Measurements from ENCODE around the gene PTH2R.

The PTH2R gene

DNA sequence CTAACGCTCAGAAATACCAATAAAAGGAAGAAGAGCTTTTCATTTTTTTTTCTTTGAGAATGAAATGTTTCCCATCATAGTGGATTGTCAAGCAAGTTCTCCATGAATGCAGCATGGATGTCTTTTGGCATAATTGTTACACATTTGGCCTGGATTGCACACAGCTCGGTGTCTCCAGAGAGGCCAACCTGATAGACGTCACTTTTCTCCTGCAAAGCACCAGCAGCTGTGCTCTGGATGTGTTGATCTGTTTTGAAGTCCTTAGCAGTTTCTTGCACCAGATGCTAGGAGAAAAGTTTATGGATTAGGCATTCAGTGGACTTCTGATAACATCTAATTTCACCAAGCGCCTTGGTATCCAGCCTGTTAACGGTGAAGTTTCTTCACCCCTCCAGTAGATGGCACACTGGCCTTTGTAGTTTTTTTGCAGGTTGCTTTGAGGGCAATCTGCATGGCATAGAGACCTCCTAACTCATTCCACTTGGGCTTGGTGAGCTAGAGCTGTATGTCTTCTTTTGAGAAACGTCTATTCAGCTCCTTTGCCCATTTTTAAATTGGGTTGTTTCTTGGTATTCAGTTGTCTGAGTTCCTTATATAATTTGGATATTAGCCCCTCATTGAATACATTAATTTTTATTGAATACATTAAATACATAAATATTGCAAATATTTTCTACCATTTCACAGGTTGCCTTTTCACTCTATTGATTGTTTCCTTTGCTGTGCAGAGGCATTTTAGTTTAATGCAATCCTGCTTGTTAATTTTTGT lies 59.7 kb downstream of the PTH2R start:
- TF ChIP-seq, protein P1, sequence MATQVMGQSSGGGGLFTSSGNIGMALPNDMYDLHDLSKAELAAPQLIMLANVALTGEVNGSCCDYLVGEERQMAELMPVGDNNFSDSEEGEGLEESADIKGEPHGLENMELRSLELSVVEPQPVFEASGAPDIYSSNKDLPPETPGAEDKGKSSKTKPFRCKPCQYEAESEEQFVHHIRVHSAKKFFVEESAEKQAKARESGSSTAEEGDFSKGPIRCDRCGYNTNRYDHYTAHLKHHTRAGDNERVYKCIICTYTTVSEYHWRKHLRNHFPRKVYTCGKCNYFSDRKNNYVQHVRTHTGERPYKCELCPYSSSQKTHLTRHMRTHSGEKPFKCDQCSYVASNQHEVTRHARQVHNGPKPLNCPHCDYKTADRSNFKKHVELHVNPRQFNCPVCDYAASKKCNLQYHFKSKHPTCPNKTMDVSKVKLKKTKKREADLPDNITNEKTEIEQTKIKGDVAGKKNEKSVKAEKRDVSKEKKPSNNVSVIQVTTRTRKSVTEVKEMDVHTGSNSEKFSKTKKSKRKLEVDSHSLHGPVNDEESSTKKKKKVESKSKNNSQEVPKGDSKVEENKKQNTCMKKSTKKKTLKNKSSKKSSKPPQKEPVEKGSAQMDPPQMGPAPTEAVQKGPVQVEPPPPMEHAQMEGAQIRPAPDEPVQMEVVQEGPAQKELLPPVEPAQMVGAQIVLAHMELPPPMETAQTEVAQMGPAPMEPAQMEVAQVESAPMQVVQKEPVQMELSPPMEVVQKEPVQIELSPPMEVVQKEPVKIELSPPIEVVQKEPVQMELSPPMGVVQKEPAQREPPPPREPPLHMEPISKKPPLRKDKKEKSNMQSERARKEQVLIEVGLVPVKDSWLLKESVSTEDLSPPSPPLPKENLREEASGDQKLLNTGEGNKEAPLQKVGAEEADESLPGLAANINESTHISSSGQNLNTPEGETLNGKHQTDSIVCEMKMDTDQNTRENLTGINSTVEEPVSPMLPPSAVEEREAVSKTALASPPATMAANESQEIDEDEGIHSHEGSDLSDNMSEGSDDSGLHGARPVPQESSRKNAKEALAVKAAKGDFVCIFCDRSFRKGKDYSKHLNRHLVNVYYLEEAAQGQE (IDR thresholded peaks at IDR 0.05; ENCODE audit: insufficient replicate concordance, low read depth): no peak
- TF ChIP-seq GABPA (IDR thresholded peaks at IDR 0.05; ENCODE audit: low read depth): no peak
- TF ChIP-seq, protein P2, sequence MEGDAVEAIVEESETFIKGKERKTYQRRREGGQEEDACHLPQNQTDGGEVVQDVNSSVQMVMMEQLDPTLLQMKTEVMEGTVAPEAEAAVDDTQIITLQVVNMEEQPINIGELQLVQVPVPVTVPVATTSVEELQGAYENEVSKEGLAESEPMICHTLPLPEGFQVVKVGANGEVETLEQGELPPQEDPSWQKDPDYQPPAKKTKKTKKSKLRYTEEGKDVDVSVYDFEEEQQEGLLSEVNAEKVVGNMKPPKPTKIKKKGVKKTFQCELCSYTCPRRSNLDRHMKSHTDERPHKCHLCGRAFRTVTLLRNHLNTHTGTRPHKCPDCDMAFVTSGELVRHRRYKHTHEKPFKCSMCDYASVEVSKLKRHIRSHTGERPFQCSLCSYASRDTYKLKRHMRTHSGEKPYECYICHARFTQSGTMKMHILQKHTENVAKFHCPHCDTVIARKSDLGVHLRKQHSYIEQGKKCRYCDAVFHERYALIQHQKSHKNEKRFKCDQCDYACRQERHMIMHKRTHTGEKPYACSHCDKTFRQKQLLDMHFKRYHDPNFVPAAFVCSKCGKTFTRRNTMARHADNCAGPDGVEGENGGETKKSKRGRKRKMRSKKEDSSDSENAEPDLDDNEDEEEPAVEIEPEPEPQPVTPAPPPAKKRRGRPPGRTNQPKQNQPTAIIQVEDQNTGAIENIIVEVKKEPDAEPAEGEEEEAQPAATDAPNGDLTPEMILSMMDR (IDR thresholded peaks at IDR 0.05; ENCODE audit: insufficient read depth, low read length): peak; percentile 56
- TF ChIP-seq POLR2AphosphoS5 (IDR thresholded peaks at IDR 0.05; ENCODE audit: low read depth): no peak
- DNase-seq (ENCODE audit: low read depth in 1 of 2, low spot score in 1 of 2): peak; percentile 23 to 52
- H3K27ac ChIP-seq (replicated peaks): no peak overlapping the region

DNA sequence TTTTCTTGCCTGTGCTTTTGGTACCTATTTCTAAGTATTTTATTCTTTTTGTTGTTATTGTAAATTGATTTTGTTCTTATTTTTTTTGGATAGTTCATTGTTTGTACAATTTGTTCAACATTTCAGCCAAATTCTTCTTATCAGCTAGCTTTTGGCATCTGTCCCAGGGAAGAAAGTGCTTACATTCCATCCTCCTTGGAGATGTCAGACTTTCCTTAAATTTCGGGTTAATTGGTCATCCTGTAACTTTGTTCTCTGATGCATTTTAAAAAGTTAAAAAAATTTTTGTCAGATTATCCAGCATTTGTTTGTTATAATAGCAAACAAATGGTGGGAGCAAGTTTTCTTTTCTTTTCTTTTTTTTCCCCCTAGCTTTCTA lies 60.3 kb downstream of the PTH2R start:
- no peak overlapping the region for H3K4me3 ChIP-seq (replicated peaks; ENCODE audit: insufficient read depth, low read length)
- no peak for DNase-seq (ENCODE audit: low read depth in 1 of 2, low spot score in 1 of 2)
- H3K27me3 ChIP-seq (ENCODE audit: insufficient read depth, poor library complexity, severe bottlenecking): no peaks in the 10 kb centered on the region
- no peak for TF ChIP-seq GABPA (IDR thresholded peaks at IDR 0.05; ENCODE audit: low read depth)
- no peak for TF ChIP-seq POLR2AphosphoS5 (IDR thresholded peaks at IDR 0.05; ENCODE audit: low read depth)
- TF ChIP-seq SPI1 (IDR thresholded peaks at IDR 0.05; ENCODE audit: borderline replicate concordance, low read depth): no peak
- TF ChIP-seq, protein P1 (IDR thresholded peaks at IDR 0.05; ENCODE audit: insufficient replicate concordance, low read depth): no peak
- TF ChIP-seq, protein P2 (IDR thresholded peaks at IDR 0.05; ENCODE audit: insufficient read depth, low read length): no peak
- H3K27ac ChIP-seq (replicated peaks): no peak overlapping the region

More for the DNA sequence above, 59.7 kb downstream of the PTH2R start:
- Histone ChIP-seq H3K4me3 (replicated peaks; ENCODE audit: insufficient read depth, low read length) (no peak overlapping the region), H3K27me3 (ENCODE audit: insufficient read depth, poor library complexity, severe bottlenecking) (no peaks in the 10 kb centered on the region)

DNA sequence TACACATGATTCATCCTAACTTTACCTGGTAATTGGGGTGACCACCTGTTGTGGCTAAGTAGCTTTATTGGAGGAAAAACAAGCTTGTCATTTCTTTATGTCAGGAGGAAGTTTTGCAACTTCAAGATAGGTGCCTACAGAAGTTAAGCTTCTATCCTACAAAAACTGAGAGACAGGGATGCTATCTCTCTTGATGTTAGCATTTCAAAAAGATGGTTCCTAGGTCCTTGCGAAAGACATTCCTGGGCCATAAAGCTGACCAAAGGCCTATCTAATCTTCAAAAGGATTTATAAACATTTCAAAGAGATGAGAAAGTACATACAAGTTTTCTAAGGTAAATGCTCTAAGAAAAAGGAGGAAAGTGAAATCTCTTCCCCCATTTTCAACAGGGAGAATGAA lies 61.0 kb downstream of the PTH2R start:
- H3K27me3 ChIP-seq (ENCODE audit: insufficient read depth, poor library complexity, severe bottlenecking): no peaks in the 10 kb centered on the region
- no peak for DNase-seq (ENCODE audit: low read depth in 1 of 2, low spot score in 1 of 2)
- no peak overlapping the region for H3K27ac ChIP-seq (replicated peaks)
- H3K4me3 ChIP-seq (replicated peaks; ENCODE audit: insufficient read depth, low read length): no peak overlapping the region
- TF ChIP-seq SPI1 (IDR thresholded peaks at IDR 0.05; ENCODE audit: borderline replicate concordance, low read depth): no peak
- TF ChIP-seq, protein P1 (IDR thresholded peaks at IDR 0.05; ENCODE audit: insufficient replicate concordance, low read depth): no peak
- TF ChIP-seq, protein P2 (IDR thresholded peaks at IDR 0.05; ENCODE audit: insufficient read depth, low read length): no peak
- TF ChIP-seq POLR2AphosphoS5 (IDR thresholded peaks at IDR 0.05; ENCODE audit: low read depth): no peak
- no peak for TF ChIP-seq GABPA (IDR thresholded peaks at IDR 0.05; ENCODE audit: low read depth)
